Measurements from ENCODE around the gene ATL2.
A peak's percentile ranks its signal among the peaks of the same experiment; 100 is the strongest.
"Not testable (repeated sequence)": the region's sequence is repeated elsewhere in the genome, so short reads cannot be mapped to it uniquely, and the experiment has no call there.

ATL2 gene

GRCh38 chr2:38387887-38388286, 10.8 kb upstream of the ATL2 start:
- no peak for DNase-seq (ENCODE audit: low read depth)
- no peak for TF ChIP-seq CTCF (IDR thresholded peaks at IDR 0.05; ENCODE audit: control insufficient read depth, extremely low read depth, insufficient read depth)
- no peak overlapping the region for H3K4me3 ChIP-seq (ENCODE audit: low read depth, low read length)

GRCh38 chr2:38386821-38387220, 9.7 kb upstream of the ATL2 start:
- no peak for TF ChIP-seq CTCF (IDR thresholded peaks at IDR 0.05; ENCODE audit: control insufficient read depth, extremely low read depth, insufficient read depth)
- DNase-seq (ENCODE audit: low read depth), result no peak
- no peak overlapping the region for H3K4me3 ChIP-seq (ENCODE audit: low read depth, low read length)

- no peak overlapping the region for H3K4me3 ChIP-seq (ENCODE audit: low read depth, low read length)
- no peak for TF ChIP-seq CTCF (IDR thresholded peaks at IDR 0.05; ENCODE audit: control insufficient read depth, extremely low read depth, insufficient read depth)
- DNase-seq (ENCODE audit: low read depth), result no peak
Observed at GRCh38 chr2:38386377-38386776, 9.3 kb upstream of the ATL2 start.

- H3K4me3 ChIP-seq (ENCODE audit: low read depth, low read length), result no peak overlapping the region
- no peak for TF ChIP-seq CTCF (IDR thresholded peaks at IDR 0.05; ENCODE audit: control insufficient read depth, extremely low read depth, insufficient read depth)
- DNase-seq (ENCODE audit: low read depth), result peak; percentile 82
Observed at GRCh38 chr2:38384338-38384737, 7.3 kb upstream of the ATL2 start.

- peak; percentile 35 for DNase-seq (ENCODE audit: low read depth)
Observed at GRCh38 chr2:38383741-38384140, 6.7 kb upstream of the ATL2 start.

GRCh38 chr2:38381381-38382143, 4.5 kb upstream of the ATL2 start:
- TF ChIP-seq CTCF (IDR thresholded peaks at IDR 0.05; ENCODE audit: control insufficient read depth, extremely low read depth, insufficient read depth), result no peak
- DNase-seq (ENCODE audit: low read depth), result no peak
- H3K4me3 ChIP-seq (ENCODE audit: low read depth, low read length), result no peak overlapping the region

More at GRCh38 chr2:38383741-38384140, 6.7 kb upstream of the ATL2 start:
- not testable (repeated sequence) for H3K4me3 ChIP-seq (ENCODE audit: low read depth, low read length)

GRCh38 chr2:38380397-38381130, 3.5 kb upstream of the ATL2 start:
- DNase-seq (ENCODE audit: low read depth), result no peak
- H3K4me3 ChIP-seq (ENCODE audit: low read depth, low read length), result no peak overlapping the region
- TF ChIP-seq CTCF (IDR thresholded peaks at IDR 0.05; ENCODE audit: control insufficient read depth, extremely low read depth, insufficient read depth), result no peak
